Breast epithelium (tissue), 3 donors: ENCODE measurements around the gene A4GALT.

Experiments used
- POLR2A ChIP-seq: fragments of 450-650 bp; IDR thresholded peaks from one replicate; pipeline ENCODE4 v1.6.1; 2016; ENCODE audit warnings: antibody characterized with exemption, mild to moderate bottlenecking, moderate library complexity
- TF ChIP-seq, protein P1 (sequence below), 3 donors: fragments of 450-650 bp; IDR thresholded peaks; one replicate each; pipeline ENCODE4 v1.5.1; 2016 to 2017; ENCODE audit warnings: antibody characterized with exemption in 3 of 3, mild to moderate bottlenecking in 3 of 3, moderate library complexity in 3 of 3

DNA sequence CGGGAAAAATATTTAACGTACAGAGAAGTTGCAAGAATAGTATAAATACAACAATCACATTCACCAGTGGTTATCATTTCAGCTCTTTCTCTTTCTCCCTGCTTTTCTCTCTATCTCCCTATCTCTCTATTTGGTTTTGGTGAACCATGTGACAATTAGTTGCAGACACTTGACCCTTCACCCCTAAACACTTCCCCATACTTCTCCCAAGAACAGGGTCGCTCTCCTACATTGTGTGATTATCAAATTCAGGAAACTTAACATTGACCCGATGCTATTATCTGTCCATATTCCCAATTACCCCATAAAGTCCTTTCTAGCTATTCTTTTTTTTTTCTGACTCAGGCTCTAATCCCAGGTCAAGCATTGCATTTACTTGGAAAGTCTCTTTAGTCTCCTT lies 66.7 kb downstream of the A4GALT start:
- TF ChIP-seq, protein P1, sequence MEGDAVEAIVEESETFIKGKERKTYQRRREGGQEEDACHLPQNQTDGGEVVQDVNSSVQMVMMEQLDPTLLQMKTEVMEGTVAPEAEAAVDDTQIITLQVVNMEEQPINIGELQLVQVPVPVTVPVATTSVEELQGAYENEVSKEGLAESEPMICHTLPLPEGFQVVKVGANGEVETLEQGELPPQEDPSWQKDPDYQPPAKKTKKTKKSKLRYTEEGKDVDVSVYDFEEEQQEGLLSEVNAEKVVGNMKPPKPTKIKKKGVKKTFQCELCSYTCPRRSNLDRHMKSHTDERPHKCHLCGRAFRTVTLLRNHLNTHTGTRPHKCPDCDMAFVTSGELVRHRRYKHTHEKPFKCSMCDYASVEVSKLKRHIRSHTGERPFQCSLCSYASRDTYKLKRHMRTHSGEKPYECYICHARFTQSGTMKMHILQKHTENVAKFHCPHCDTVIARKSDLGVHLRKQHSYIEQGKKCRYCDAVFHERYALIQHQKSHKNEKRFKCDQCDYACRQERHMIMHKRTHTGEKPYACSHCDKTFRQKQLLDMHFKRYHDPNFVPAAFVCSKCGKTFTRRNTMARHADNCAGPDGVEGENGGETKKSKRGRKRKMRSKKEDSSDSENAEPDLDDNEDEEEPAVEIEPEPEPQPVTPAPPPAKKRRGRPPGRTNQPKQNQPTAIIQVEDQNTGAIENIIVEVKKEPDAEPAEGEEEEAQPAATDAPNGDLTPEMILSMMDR (IDR thresholded peaks at IDR 0.05) = no peak
- no peak for TF ChIP-seq POLR2A
